ENCODE data around the gene NPC1. TPM values are rescaled to one million over a fixed set of nuclear protein-coding genes. Genes with fewer than 3 reads are reported as not detected.
"Not testable (repeated sequence)": the region's sequence is repeated elsewhere in the genome, so short reads cannot be mapped to it uniquely, and the experiment has no call there.

The NPC1 gene
- polyA plus RNA-seq, 1 donor, result 27.7 TPM

GRCh38 chr18:23609390-23610023 is 23.2 kb upstream of the NPC1 start:
- DNase-seq (ENCODE audit: low read depth), result no peak

GRCh38 chr18:23608211-23608610 is 21.9 kb upstream of the NPC1 start:
- no peak for DNase-seq (ENCODE audit: low read depth)

GRCh38 chr18:23605941-23606340 is 19.6 kb upstream of the NPC1 start:
- no peak for DNase-seq (ENCODE audit: low read depth)

GRCh38 chr18:23599809-23600208 is 13.5 kb upstream of the NPC1 start:
- no peak for DNase-seq (ENCODE audit: low read depth)

- no peak for DNase-seq (ENCODE audit: low read depth)
These were observed 9.9 kb upstream of the NPC1 start for GRCh38 chr18:23596183-23596582.

GRCh38 chr18:23595591-23595990 is 9.3 kb upstream of the NPC1 start:
- DNase-seq (ENCODE audit: low read depth), result no peak

- no peak for DNase-seq (ENCODE audit: low read depth)
These were observed 7.4 kb upstream of the NPC1 start for GRCh38 chr18:23593720-23594119.

- no peak for DNase-seq (ENCODE audit: low read depth)
These were observed 6.6 kb upstream of the NPC1 start for GRCh38 chr18:23592911-23593310.

GRCh38 chr18:23591011-23591410 is 4.7 kb upstream of the NPC1 start:
- no peak for DNase-seq (ENCODE audit: low read depth)

- DNase-seq (ENCODE audit: low read depth), result no peak
These were observed 2.7 kb upstream of the NPC1 start for GRCh38 chr18:23588836-23589560.

- no peak for DNase-seq (ENCODE audit: low read depth)
These were observed 925 bp upstream of the NPC1 start for GRCh38 chr18:23587220-23587642.

- no peak for DNase-seq (ENCODE audit: low read depth)
These were observed 433 bp downstream of the NPC1 start for GRCh38 chr18:23585897-23586248.

GRCh38 chr18:23585007-23585871 is 1.1 kb downstream of the NPC1 start:
- no peak for DNase-seq (ENCODE audit: low read depth)

- no peak for DNase-seq (ENCODE audit: low read depth)
These were observed 2.0 kb downstream of the NPC1 start for GRCh38 chr18:23584019-23584983.

GRCh38 chr18:23583071-23583865 is 3.0 kb downstream of the NPC1 start:
- DNase-seq (ENCODE audit: low read depth), result no peak

GRCh38 chr18:23580677-23581367 is 5.5 kb downstream of the NPC1 start:
- DNase-seq (ENCODE audit: low read depth), result no peak

GRCh38 chr18:23578891-23579653 is 7.2 kb downstream of the NPC1 start:
- no peak for DNase-seq (ENCODE audit: low read depth)

GRCh38 chr18:23578067-23578701 is 8.1 kb downstream of the NPC1 start:
- no peak for DNase-seq (ENCODE audit: low read depth)

- not testable (repeated sequence) for DNase-seq (ENCODE audit: low read depth)
These were observed 8.8 kb downstream of the NPC1 start for GRCh38 chr18:23577521-23577920.
